SK-N-SH (cell line): ENCODE results near the gene HTR2B. TPM values are rescaled to one million over a fixed set of nuclear protein-coding genes. Genes with fewer than 3 reads are reported as not detected.

Experiments used
- CTCF ChIA-PET: fragments of 300-600, 350-600 bp; formaldehyde crosslinking; extraction: SDS; loops from one replicate; lab custom pipeline; 2021; lab: Yijun Ruan, JAX
- POLR2A ChIA-PET: fragments of 350-600 bp; sonication (Branson Sonifier 250); formaldehyde crosslinking; extraction: SDS; loops from one replicate; lab custom pipeline; 2020; ENCODE audit warnings: antibody characterized with exemption, inconsistent platforms; lab: Yijun Ruan, JAX
- DNase-seq: peaks from one replicate; pipeline ENCODE4 v3.0.0; 2012
- H2AFZ ChIP-seq: fragments of 200-600 bp; sonication (generic); 2 replicates; pipeline ENCODE4 v1.8.1; 2016; ENCODE audit warnings: antibody characterized with exemption, mild to moderate bottlenecking, low read depth
- H3F3A ChIP-seq: fragments of 200-600 bp; sonication (generic); replicated peaks from 2 replicates; pipeline ENCODE3; 2016; ENCODE audit warnings: antibody characterized with exemption, mild to moderate bottlenecking; ENCODE audit not compliant: insufficient read depth
- H3K27ac ChIP-seq, 2 experiments: fragments of 200-500 bp in 1 of 2; fragments of 200-600 bp in 1 of 2; sonication (Bioruptor generic) in 1 of 2; sonication (generic), shearing (Covaris generic) in 1 of 2; 2 replicates each; pipeline versions ENCODE4 v1.5.1 to v1.6.1; 2014 to 2016; ENCODE audit warnings: low read depth in 2 of 2, inconsistent platforms in 1 of 2, low read length in 1 of 2, mild to moderate bottlenecking in 1 of 2, mixed read lengths in 1 of 2
- H3K27me3 ChIP-seq: fragments of 200-600 bp; sonication (generic), shearing (Covaris generic); 2 replicates; pipeline ENCODE4 v1.6.1; 2016; ENCODE audit warnings: mixed run types; ENCODE audit not compliant: insufficient read depth
- H3K36me3 ChIP-seq, 2 experiments: fragments of 200-500 bp in 1 of 2; fragments of 200-600 bp in 1 of 2; sonication (Bioruptor generic) in 1 of 2; sonication (generic) in 1 of 2; replicated peaks in 1 of 2; 2 replicates each; pipeline versions ENCODE3 to v1.5.1; 2014 to 2016; ENCODE audit warnings: low read length in 1 of 2, mild to moderate bottlenecking in 1 of 2; ENCODE audit not compliant: insufficient read depth in 2 of 2, control insufficient read depth in 1 of 2
- H3K4me1 ChIP-seq, 2 experiments: fragments of 200-500 bp in 1 of 2; fragments of 200-600 bp in 1 of 2; sonication (Bioruptor generic) in 1 of 2; sonication (generic), shearing (Covaris generic) in 1 of 2; 2 replicates each; pipeline versions ENCODE4 v1.5.1 to v1.6.1; 2014 to 2016; ENCODE audit warnings: low read depth in 1 of 2, low read length in 1 of 2, mixed run types in 1 of 2; ENCODE audit not compliant: insufficient read depth in 2 of 2, control insufficient read depth in 1 of 2
- H3K4me2 ChIP-seq: fragments of 200-600 bp; sonication (generic), shearing (Covaris generic); 2 replicates; pipeline ENCODE4 v1.6.1; 2017; ENCODE audit warnings: mixed run types
- H3K4me3 ChIP-seq, 2 experiments: fragments of 200-500 bp in 1 of 2; fragments of 200-600 bp in 1 of 2; sonication (Bioruptor generic) in 1 of 2; sonication (generic), shearing (Covaris generic) in 1 of 2; 2 replicates each; pipeline versions ENCODE4 v1.5.1 to v1.8.1; 2014 to 2016; ENCODE audit warnings: low read depth in 2 of 2, inconsistent platforms in 1 of 2, low read length in 1 of 2, mild to moderate bottlenecking in 1 of 2, mixed read lengths in 1 of 2, moderate library complexity in 1 of 2
- H3K79me2 ChIP-seq: fragments of 200-600 bp; sonication (generic); 2 replicates; pipeline ENCODE4 v1.8.1; 2017; ENCODE audit warnings: mild to moderate bottlenecking; ENCODE audit not compliant: insufficient read depth
- H3K9ac ChIP-seq: fragments of 200-600 bp; sonication (generic); 2 replicates; pipeline ENCODE4 v1.6.1; 2017; ENCODE audit warnings: mixed run types
- H3K9me2 ChIP-seq: fragments of 200-600 bp; sonication (generic); 2 replicates; pipeline ENCODE4 v1.6.1; 2017; ENCODE audit warnings: mixed run types
- H3K9me3 ChIP-seq: fragments of 200-600 bp; sonication (generic); 2 replicates; pipeline ENCODE4 v1.6.1; 2017; ENCODE audit warnings: mixed run types, mild to moderate bottlenecking, moderate library complexity
- H4K20me1 ChIP-seq: fragments of 200-600 bp; sonication (generic); 2 replicates; pipeline ENCODE4 v1.6.1; 2017; ENCODE audit warnings: mild to moderate bottlenecking, mixed run types; ENCODE audit not compliant: insufficient read depth
- CHD2 ChIP-seq: fragments of 150-350 bp; IDR thresholded peaks from 2 replicates; pipeline ENCODE4 v1.6.1; 2018; ENCODE audit warnings: low read length; ENCODE audit not compliant: partially characterized antibody
- CTCF ChIP-seq: fragments of 200-600 bp; sonication (generic); IDR thresholded peaks from 2 replicates; pipeline ENCODE4 v1.6.1; 2017; ENCODE audit warnings: antibody characterized with exemption, mild to moderate bottlenecking, moderate library complexity
- ELF1 ChIP-seq: IDR thresholded peaks from 2 replicates; pipeline ENCODE4 v1.4.0; 2012
- FOXJ3 ChIP-seq: sonication (generic); formaldehyde crosslinking; IDR thresholded peaks from 2 replicates; pipeline ENCODE4 v1.5.1; 2020; ENCODE audit warnings: mild to moderate bottlenecking, missing genetic modification reagents
- GATA2 ChIP-seq: sonication (generic); formaldehyde crosslinking; IDR thresholded peaks from 2 replicates; pipeline ENCODE4 v1.5.0; 2020; ENCODE audit warnings: mild to moderate bottlenecking, missing genetic modification reagents
- JUND ChIP-seq: IDR thresholded peaks from 2 replicates; pipeline ENCODE4 v1.4.0; 2012
- MEF2A ChIP-seq: IDR thresholded peaks from 2 replicates; pipeline ENCODE4 v1.4.0; 2012; ENCODE audit warnings: low read depth, borderline replicate concordance
- RAD21 ChIP-seq: IDR thresholded peaks from 2 replicates; pipeline ENCODE4 v1.6.1; 2012; ENCODE audit warnings: mild to moderate bottlenecking, low read length
- RCOR1 ChIP-seq: fragments of 150-350 bp; IDR thresholded peaks from 2 replicates; pipeline ENCODE4 v1.6.1; 2017; ENCODE audit warnings: antibody characterized with exemption, low read length
- RFX5 ChIP-seq: IDR thresholded peaks from 2 replicates; pipeline ENCODE4 v1.6.1; 2012; ENCODE audit warnings: mild to moderate bottlenecking, improper control_type of control experiment, low read length
- SMC3 ChIP-seq: IDR thresholded peaks from 2 replicates; pipeline ENCODE4 v1.6.1; 2012; ENCODE audit warnings: low read depth, low read length, improper control_type of control experiment
- TEAD4 ChIP-seq: IDR thresholded peaks from 2 replicates; pipeline ENCODE4 v1.4.0; 2012; ENCODE audit warnings: mild to moderate bottlenecking, borderline replicate concordance; ENCODE audit not compliant: insufficient read depth
- USF1 ChIP-seq: IDR thresholded peaks from 2 replicates; pipeline ENCODE4 v1.4.0; 2012; ENCODE audit warnings: low read depth, borderline replicate concordance
- WGBS: methylation state at CpG from one replicate; pipeline ENCODE4 v1.1.6; 2017; ENCODE audit warnings: low lambda C conversion rate; 5-methylcytosine and 5-hydroxymethylcytosine counted together
- polyA plus RNA-seq, 3 experiments: library from polyadenylated mRNA; depleted of rRNA; stranded (reverse); fragments of >200 nt; gene quantifications; 2 replicates each; pipeline ENCODE4 v1.2.3, GENCODE V29; 2012

HTR2B gene
- polyA plus RNA-seq, 1 of the 3 experiments (the other 2 are of a cell fraction): 0.25 TPM

GRCh38 chr2:231104115-231104713 is 20.6 kb downstream of the HTR2B start:
- TF ChIP-seq GATA2 (CRISPR knock-in tag): no peak
- peak; percentile 16 for TF ChIP-seq CHD2
- peak; percentile 89 for TF ChIP-seq CTCF
- TF ChIP-seq SMC3: peak; percentile 85
- TF ChIP-seq JUND: no peak
- peak; percentile 95 for TF ChIP-seq RAD21
- TF ChIP-seq, all 33 proteins: peak for 4
- no peaks in the 10 kb centered on the region for H3K9me2 ChIP-seq
- H3K4me1 ChIP-seq: peaks cover 0 to 4% of the 10 kb centered on the region in 2 experiments; a peak in 2 of 4 replicates
- H3K27ac ChIP-seq: peak overlapping the region; percentile 54 to 60; a peak in 2 of 4 replicates
- POLR2A ChIA-PET: interaction anchor here (1.3 kb wide), 1 partner anchor 88 kb away, joined by 5 read pairs; no protein-coding TSS in a partner anchor
- CTCF ChIA-PET: interaction anchor here (0.6 to 8.2 kb wide), 51 partner anchors 9 to 349 kb away, joined by 3 to 162 read pairs (median 4); partner anchors contain the start of genes ARMC9 and HTR2B
- 17% methylated on average over 3 of the region's 3 CpGs for WGBS
- peaks cover 30 to 50% of the 10 kb centered on the region in 2 experiments for H3K36me3 ChIP-seq
- H3K4me3 ChIP-seq: no peak overlapping the region
- H2AFZ ChIP-seq: no peak overlapping the region
- H4K20me1 ChIP-seq: no peaks in the 10 kb centered on the region
- H3K4me2 ChIP-seq: no peak overlapping the region
- H3K9ac ChIP-seq: no peak overlapping the region
- no peaks in the 10 kb centered on the region for H3K9me3 ChIP-seq
- H3F3A ChIP-seq: peaks cover 27% of the 10 kb centered on the region
- DNase-seq: peak; percentile 42
- no peaks in the 10 kb centered on the region for H3K27me3 ChIP-seq
- H3K79me2 ChIP-seq: peaks cover 18% of the 10 kb centered on the region; the same call in 1 of the 2 replicates

- no peak overlapping the region for H2AFZ ChIP-seq
- no peaks in the 10 kb centered on the region for H3K9me2 ChIP-seq
- peaks cover 0 to 4% of the 10 kb centered on the region in 2 experiments; a peak in 2 of 4 replicates for H3K4me1 ChIP-seq
- CTCF ChIA-PET: interaction anchor here (0.7 to 8.2 kb wide), 9 partner anchors 8 to 349 kb away, joined by 3 to 162 read pairs (median 6); partner anchors contain the start of gene ARMC9
- DNase-seq: no peak
- H3F3A ChIP-seq: peaks cover 25% of the 10 kb centered on the region
- WGBS: 94% methylated on average over 2 of the region's 2 CpGs
- H3K27ac ChIP-seq: peak overlapping the region; percentile 43 to 54; a peak in 3 of 4 replicates
- no peak overlapping the region for H3K4me2 ChIP-seq
- H3K9ac ChIP-seq: no peak overlapping the region
- H4K20me1 ChIP-seq: no peaks in the 10 kb centered on the region
- H3K4me3 ChIP-seq: no peak overlapping the region
- TF ChIP-seq MEF2A: no peak
- no peak for TF ChIP-seq RFX5
- no peak for TF ChIP-seq USF1
- TF ChIP-seq CTCF: no peak
- no peak for TF ChIP-seq TEAD4
- TF ChIP-seq ELF1: no peak
- TF ChIP-seq JUND: no peak
- no peak for TF ChIP-seq FOXJ3 (CRISPR knock-in tag)
- TF ChIP-seq RCOR1: no peak
- no peaks in the 10 kb centered on the region for H3K27me3 ChIP-seq
- POLR2A ChIA-PET: no interaction called here
- peaks cover 23 to 50% of the 10 kb centered on the region in 2 experiments for H3K36me3 ChIP-seq
- H3K9me3 ChIP-seq: no peaks in the 10 kb centered on the region
- H3K79me2 ChIP-seq: peaks cover 18% of the 10 kb centered on the region; the same call in 1 of the 2 replicates
Measured at GRCh38 chr2:231102772-231103171, 22.1 kb downstream of the HTR2B start.
